Loucy (cell line): ENCODE measurements around the gene STK35.

ENCODE experiments used
- EZH2phosphoT487 ChIP-seq: fragments of 200-600 bp; IDR thresholded peaks from 2 replicates; pipeline ENCODE4 v1.6.1; 2018; ENCODE audit warnings: antibody characterized with exemption, mild to moderate bottlenecking, moderate library complexity, borderline replicate concordance
- TF ChIP-seq, protein P1 (sequence below): fragments of 200-600 bp; sonication (generic); conservative IDR thresholded peaks from 2 replicates; pipeline ENCODE4 v1.5.1; 2014; ENCODE audit warnings: mild to moderate bottlenecking, antibody characterized with exemption, low read length

- TF ChIP-seq, protein P1, sequence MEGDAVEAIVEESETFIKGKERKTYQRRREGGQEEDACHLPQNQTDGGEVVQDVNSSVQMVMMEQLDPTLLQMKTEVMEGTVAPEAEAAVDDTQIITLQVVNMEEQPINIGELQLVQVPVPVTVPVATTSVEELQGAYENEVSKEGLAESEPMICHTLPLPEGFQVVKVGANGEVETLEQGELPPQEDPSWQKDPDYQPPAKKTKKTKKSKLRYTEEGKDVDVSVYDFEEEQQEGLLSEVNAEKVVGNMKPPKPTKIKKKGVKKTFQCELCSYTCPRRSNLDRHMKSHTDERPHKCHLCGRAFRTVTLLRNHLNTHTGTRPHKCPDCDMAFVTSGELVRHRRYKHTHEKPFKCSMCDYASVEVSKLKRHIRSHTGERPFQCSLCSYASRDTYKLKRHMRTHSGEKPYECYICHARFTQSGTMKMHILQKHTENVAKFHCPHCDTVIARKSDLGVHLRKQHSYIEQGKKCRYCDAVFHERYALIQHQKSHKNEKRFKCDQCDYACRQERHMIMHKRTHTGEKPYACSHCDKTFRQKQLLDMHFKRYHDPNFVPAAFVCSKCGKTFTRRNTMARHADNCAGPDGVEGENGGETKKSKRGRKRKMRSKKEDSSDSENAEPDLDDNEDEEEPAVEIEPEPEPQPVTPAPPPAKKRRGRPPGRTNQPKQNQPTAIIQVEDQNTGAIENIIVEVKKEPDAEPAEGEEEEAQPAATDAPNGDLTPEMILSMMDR, result no peak
- TF ChIP-seq EZH2phosphoT487, result no peak
Observed at GRCh38 chr20:2162125-2162822, 60.6 kb downstream of the STK35 start.
